ENCODE measurements around the gene PSMD13. TPM values are rescaled to one million over a fixed set of nuclear protein-coding genes. Genes with fewer than 3 reads are reported as not detected.
"Not testable (repeated sequence)": the region's sequence is repeated elsewhere in the genome, so short reads cannot be mapped to it uniquely, and the experiment has no call there.

Gene PSMD13
- polyA plus RNA-seq, 1 experiment, result 187 TPM

- no peak for DNase-seq (ENCODE audit: low read depth)
- CTCF ChIA-PET, result interaction anchor here (0.9 to 1.5 kb wide), 4 partner anchors 10 to 161 kb away, joined by 3 to 4 read pairs (median 4); no protein-coding TSS in a partner anchor
- Histone ChIP-seq H3K27me3 (ENCODE audit: control insufficient read depth, insufficient read depth, low read length) (no peaks in the 10 kb centered on the region), H3K36me3 (ENCODE audit: control insufficient read depth, insufficient read depth, low read length) (peaks cover 7% of the 10 kb centered on the region), H3K4me3 (ENCODE audit: low read depth, low read length) (peak within 1 kb of the TSS; percentile 97)
- peak; percentile 21; the same call in 1 of the 2 replicates for TF ChIP-seq CTCF (IDR thresholded peaks at IDR 0.05; ENCODE audit: insufficient read depth, low read depth, low read length)
- POLR2A ChIA-PET, result no interaction called here
Measured at GRCh38 chr11:235997-236773, 591 bp upstream of the PSMD13 start, which contains the start of gene SIRT3. SIRT3 (minus strand) TSS chr11:236342; CDS start chr11:236328, 14 bp downstream.

GRCh38 chr11:238346-238745 is 1.6 kb downstream of the PSMD13 start:
- DNase-seq (ENCODE audit: low read depth); H3K4me3 ChIP-seq (ENCODE audit: low read depth, low read length); POLR2A ChIA-PET; H3K27me3 ChIP-seq (ENCODE audit: control insufficient read depth, insufficient read depth, low read length); H3K36me3 ChIP-seq (ENCODE audit: control insufficient read depth, insufficient read depth, low read length): not testable (repeated sequence)
- CTCF ChIA-PET, result interaction anchor here (1.5 to 2.3 kb wide), 3 partner anchors 8 to 12 kb away, joined by 3 to 10 read pairs (median 4); no protein-coding TSS in a partner anchor

GRCh38 chr11:240315-240714 is 3.5 kb downstream of the PSMD13 start:
- ChIA-PET POLR2A (no interaction called here), CTCF (interaction anchor here (3.4 kb wide), 1 partner anchor 11 kb away, joined by 21 read pairs; no protein-coding TSS in a partner anchor)

GRCh38 chr11:241634-242033 is 4.9 kb downstream of the PSMD13 start:
- no peak for TF ChIP-seq CTCF (IDR thresholded peaks at IDR 0.05; ENCODE audit: insufficient read depth, low read depth, low read length)
- ChIA-PET POLR2A (no interaction called here), CTCF (interaction anchor here (1.2 to 3.4 kb wide), 2 partner anchors 9 to 127 kb away, joined by 3 to 21 read pairs; no protein-coding TSS in a partner anchor)
- Histone ChIP-seq H3K4me3 (ENCODE audit: low read depth, low read length) (no peak overlapping the region), H3K27me3 (ENCODE audit: control insufficient read depth, insufficient read depth, low read length) (no peaks in the 10 kb centered on the region), H3K36me3 (ENCODE audit: control insufficient read depth, insufficient read depth, low read length) (peaks cover 16% of the 10 kb centered on the region)
- DNase-seq (ENCODE audit: low read depth), result no peak

More at GRCh38 chr11:240315-240714, 3.5 kb downstream of the PSMD13 start:
- no peak for TF ChIP-seq CTCF (IDR thresholded peaks at IDR 0.05; ENCODE audit: insufficient read depth, low read depth, low read length)
- no peak for DNase-seq (ENCODE audit: low read depth)
- H3K4me3 ChIP-seq (ENCODE audit: low read depth, low read length), result no peak overlapping the region
- peaks cover 12% of the 10 kb centered on the region for H3K36me3 ChIP-seq (ENCODE audit: control insufficient read depth, insufficient read depth, low read length)
- no peaks in the 10 kb centered on the region for H3K27me3 ChIP-seq (ENCODE audit: control insufficient read depth, insufficient read depth, low read length)

- ChIA-PET CTCF (no interaction called here), POLR2A (no interaction called here)
- DNase-seq (ENCODE audit: low read depth), result no peak
- Histone ChIP-seq H3K36me3 (ENCODE audit: control insufficient read depth, insufficient read depth, low read length) (peaks cover 21% of the 10 kb centered on the region), H3K27me3 (ENCODE audit: control insufficient read depth, insufficient read depth, low read length) (no peaks in the 10 kb centered on the region), H3K4me3 (ENCODE audit: low read depth, low read length) (no peak overlapping the region)
- no peak for TF ChIP-seq CTCF (IDR thresholded peaks at IDR 0.05; ENCODE audit: insufficient read depth, low read depth, low read length)
Measured at GRCh38 chr11:244376-244775, 7.6 kb downstream of the PSMD13 start.
